Measurements from ENCODE around the gene ATOH8.

ATOH8 gene

GRCh38 chr2:85720533-85720932, 33.3 kb upstream of the ATOH8 start:
- Histone ChIP-seq H3K36me3 (replicated peaks) (no peaks in the 10 kb centered on the region), H3K27ac (no peak overlapping the region), H3K4me3 (ENCODE audit: low read depth, low read length) (no peak overlapping the region), H3K27me3 (replicated peaks) (no peaks in the 10 kb centered on the region)
- TF ChIP-seq CTCF (IDR thresholded peaks at IDR 0.05; ENCODE audit: low read depth, low read length, missing control alignments), result no peak
- in situ Hi-C loops (cut with HindIII; ENCODE audit: low pct_ligation_motif_present, low sequenced_read_pairs), result loop anchor here (25.0 kb wide), 1 partner anchor 92 kb away; no protein-coding TSS in a partner anchor
- DNase-seq, result no peak

- Histone ChIP-seq H3K4me3 (ENCODE audit: low read depth, low read length) (no peak overlapping the region), H3K27ac (no peak overlapping the region), H3K36me3 (replicated peaks) (no peaks in the 10 kb centered on the region), H3K27me3 (replicated peaks) (no peaks in the 10 kb centered on the region)
- no peak for TF ChIP-seq CTCF (IDR thresholded peaks at IDR 0.05; ENCODE audit: low read depth, low read length, missing control alignments)
- in situ Hi-C loops (cut with HindIII; ENCODE audit: low pct_ligation_motif_present, low sequenced_read_pairs), result loop anchor here (25.0 kb wide), 1 partner anchor 91 kb away; no protein-coding TSS in a partner anchor
- DNase-seq, result no peak
Observed at GRCh38 chr2:85721641-85722040, 32.1 kb upstream of the ATOH8 start.

- TF ChIP-seq CTCF (IDR thresholded peaks at IDR 0.05; ENCODE audit: low read depth, low read length, missing control alignments), result no peak
- no peak for DNase-seq
- Histone ChIP-seq H3K27me3 (replicated peaks) (no peaks in the 10 kb centered on the region), H3K36me3 (replicated peaks) (no peaks in the 10 kb centered on the region), H3K27ac (no peak overlapping the region), H3K4me3 (ENCODE audit: low read depth, low read length) (no peak overlapping the region)
- in situ Hi-C loops (cut with HindIII; ENCODE audit: low pct_ligation_motif_present, low sequenced_read_pairs), result loop anchor here (25.0 kb wide), 1 partner anchor 90 kb away; no protein-coding TSS in a partner anchor
Observed at GRCh38 chr2:85722519-85722918, 31.3 kb upstream of the ATOH8 start.

GRCh38 chr2:85723707-85724360, 30.0 kb upstream of the ATOH8 start:
- H3K27me3 ChIP-seq (replicated peaks), result no peaks in the 10 kb centered on the region
- H3K27ac ChIP-seq, result no peak overlapping the region
- no peak for DNase-seq
- no peaks in the 10 kb centered on the region for H3K36me3 ChIP-seq (replicated peaks)
- no peak overlapping the region for H3K4me3 ChIP-seq (ENCODE audit: low read depth, low read length)
- in situ Hi-C loops (cut with HindIII; ENCODE audit: low pct_ligation_motif_present, low sequenced_read_pairs), result loop anchor here (25.0 kb wide), 1 partner anchor 88 kb away; no protein-coding TSS in a partner anchor
- no peak for TF ChIP-seq CTCF (IDR thresholded peaks at IDR 0.05; ENCODE audit: low read depth, low read length, missing control alignments)

GRCh38 chr2:85724731-85725181, 29.0 kb upstream of the ATOH8 start:
- no peak for DNase-seq

More at GRCh38 chr2:85724731-85725181, 29.0 kb upstream of the ATOH8 start:
- no peak overlapping the region for H3K27ac ChIP-seq
- TF ChIP-seq CTCF (IDR thresholded peaks at IDR 0.05; ENCODE audit: low read depth, low read length, missing control alignments), result no peak
- no peak overlapping the region for H3K4me3 ChIP-seq (ENCODE audit: low read depth, low read length)
- H3K27me3 ChIP-seq (replicated peaks), result no peaks in the 10 kb centered on the region
- in situ Hi-C loops (cut with HindIII; ENCODE audit: low pct_ligation_motif_present, low sequenced_read_pairs), result loop anchor here (25.0 kb wide), 1 partner anchor 88 kb away; no protein-coding TSS in a partner anchor
- no peaks in the 10 kb centered on the region for H3K36me3 ChIP-seq (replicated peaks)
